SK-N-MC (cell line): ENCODE results near the gene CD63.

Experiments
- DNase-seq: peaks from one replicate; pipeline ENCODE4 v3.0.0-alpha.2; 2011; ENCODE audit warnings: low read depth, low spot score
- H3K27ac ChIP-seq: fragments of 200-600 bp; sonication (generic); 2 replicates; pipeline ENCODE4 v1.5.1; 2016; ENCODE audit warnings: mixed run types
- H3K36me3 ChIP-seq: fragments of 200-600 bp; sonication (generic); 2 replicates; pipeline ENCODE4 v1.6.1; 2017; ENCODE audit warnings: antibody characterized with exemption, low read length, mixed read lengths; ENCODE audit not compliant: insufficient read depth
- H3K4me3 ChIP-seq: fragments of 200-600 bp; sonication (generic); 2 replicates; pipeline ENCODE4 v1.5.1; 2016
- H3K9ac ChIP-seq: fragments of 200-600 bp; sonication (generic); 2 replicates; pipeline ENCODE4 v1.8.0; 2017; ENCODE audit warnings: mixed run types, mixed read lengths; ENCODE audit not compliant: insufficient read length
- H3K9me3 ChIP-seq: fragments of 200-600 bp; sonication (generic); 2 replicates; pipeline ENCODE4 v1.6.1; 2017; ENCODE audit warnings: low read depth, mild to moderate bottlenecking, antibody characterized with exemption, low read length, moderate library complexity, mixed read lengths
- EZH2 ChIP-seq: fragments of 200-600 bp; sonication (generic); IDR thresholded peaks from one replicate; pipeline ENCODE4 v1.6.1; 2017; ENCODE audit warnings: antibody characterized with exemption
- FOXP2 ChIP-seq: optimal IDR thresholded peaks from 2 replicates; pipeline ENCODE3; 2011; ENCODE audit warnings: mild to moderate bottlenecking, moderate library complexity; ENCODE audit not compliant: insufficient read depth; ENCODE audit errors: extremely low read length, control extremely low read depth
- POLR2AphosphoS5 ChIP-seq: IDR thresholded peaks from 2 replicates; pipeline ENCODE4 v1.6.1; 2012; ENCODE audit warnings: mild to moderate bottlenecking, low read depth, low read length, borderline replicate concordance

CD63 gene

DNA sequence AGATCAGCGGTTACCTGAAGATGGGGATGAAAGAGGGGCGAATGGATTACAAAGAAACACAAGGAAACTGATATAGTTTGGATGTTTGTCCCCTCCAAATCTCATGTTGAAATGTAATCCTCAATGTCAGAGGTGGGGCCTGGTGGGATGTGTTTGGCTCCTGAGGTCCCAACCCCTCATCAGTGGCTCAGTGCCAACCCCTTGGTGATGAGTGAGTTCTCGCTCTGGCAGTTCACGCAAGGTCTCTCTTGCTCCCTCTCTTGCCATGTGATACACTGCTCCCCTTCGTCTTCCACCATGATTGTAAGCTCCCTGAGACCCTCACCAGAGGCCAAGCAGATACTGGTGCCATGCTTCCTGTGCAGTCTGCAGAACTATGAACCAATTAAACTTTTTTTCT, 49.1 kb downstream of the CD63 start:
- no peaks in the 10 kb centered on the region for H3K9me3 ChIP-seq
- no peak overlapping the region for H3K27ac ChIP-seq
- no peak for TF ChIP-seq POLR2AphosphoS5
- TF ChIP-seq EZH2: no peak
- TF ChIP-seq FOXP2: no peak

GRCh38 chr12:55676707-55677106, 52.1 kb downstream of the CD63 start:
- Histone ChIP-seq H3K4me3 (no peak overlapping the region), H3K36me3 (no peaks in the 10 kb centered on the region), H3K9me3 (no peaks in the 10 kb centered on the region), H3K27ac (no peak overlapping the region), H3K9ac (no peak overlapping the region)
- TF ChIP-seq FOXP2 (no peak), EZH2 (no peak), POLR2AphosphoS5 (no peak)
- no peak for DNase-seq

More for the DNA sequence above, 49.1 kb downstream of the CD63 start:
- no peak for DNase-seq
- Histone ChIP-seq H3K36me3 (no peaks in the 10 kb centered on the region), H3K4me3 (no peak overlapping the region), H3K9ac (no peak overlapping the region)

- H3K9ac ChIP-seq: no peak overlapping the region
- H3K9me3 ChIP-seq: no peaks in the 10 kb centered on the region
- H3K36me3 ChIP-seq: no peaks in the 10 kb centered on the region
Observed at GRCh38 chr12:55675666-55676065, 53.1 kb downstream of the CD63 start.

More at GRCh38 chr12:55675666-55676065, 53.1 kb downstream of the CD63 start:
- Histone ChIP-seq H3K27ac (no peak overlapping the region), H3K4me3 (no peak overlapping the region)
- DNase-seq: no peak
- TF ChIP-seq FOXP2: no peak
- no peak for TF ChIP-seq POLR2AphosphoS5
- TF ChIP-seq EZH2: no peak
